HEK293T (cell line): Measurements from ENCODE around the gene FAM20C.

Source experiments
- ARNT ChIP-seq: fragments of 450-650 bp; IDR thresholded peaks from 2 replicates; pipeline ENCODE4 v1.6.1; 2017; ENCODE audit warnings: mild to moderate bottlenecking
- BHLHE40 ChIP-seq: fragments of 450-650 bp; IDR thresholded peaks from 2 replicates; pipeline ENCODE4 v1.6.1; 2016; ENCODE audit warnings: mild to moderate bottlenecking, moderate library complexity, borderline replicate concordance
- CTBP1 ChIP-seq: fragments of 450-650 bp; IDR thresholded peaks from 2 replicates; pipeline ENCODE4 v1.6.1; 2016; ENCODE audit warnings: borderline replicate concordance
- FOXA1 ChIP-seq: fragments of 450-650 bp; IDR thresholded peaks from 2 replicates; pipeline ENCODE4 v1.6.1; 2016; ENCODE audit warnings: mild to moderate bottlenecking
- FOXK2 ChIP-seq: fragments of 450-650 bp; IDR thresholded peaks from 2 replicates; pipeline ENCODE4 v1.6.1; 2016; ENCODE audit warnings: mild to moderate bottlenecking
- FOXM1 ChIP-seq: fragments of 450-650 bp; IDR thresholded peaks from 2 replicates; pipeline ENCODE4 v1.6.1; 2017; ENCODE audit warnings: mild to moderate bottlenecking, borderline replicate concordance
- HDGF ChIP-seq: fragments of 450-650 bp; IDR thresholded peaks from 2 replicates; pipeline ENCODE4 v1.6.1; 2017; ENCODE audit warnings: antibody characterized with exemption, borderline replicate concordance
- LEF1 ChIP-seq: fragments of 450-650 bp; IDR thresholded peaks from 2 replicates; pipeline ENCODE4 v1.6.1; 2017; ENCODE audit warnings: mild to moderate bottlenecking, borderline replicate concordance
- NFRKB ChIP-seq: fragments of 450-650 bp; IDR thresholded peaks from 2 replicates; pipeline ENCODE4 v1.6.1; 2016; ENCODE audit warnings: mild to moderate bottlenecking, moderate library complexity
- SP1 ChIP-seq: fragments of 450-650 bp; IDR thresholded peaks from 2 replicates; pipeline ENCODE4 v1.6.1; 2017
- SUZ12 ChIP-seq: fragments of 450-650 bp; IDR thresholded peaks from 2 replicates; pipeline ENCODE4 v1.6.1; 2016; ENCODE audit warnings: mild to moderate bottlenecking
- TARDBP ChIP-seq: fragments of 450-650 bp; IDR thresholded peaks from 2 replicates; pipeline ENCODE4 v1.6.1; 2016
- ZNF384 ChIP-seq: fragments of 450-650 bp; IDR thresholded peaks from 2 replicates; pipeline ENCODE4 v1.6.1; 2016

- TF ChIP-seq FOXK2 (no peak), NFRKB (no peak), BHLHE40 (no peak), FOXM1 (no peak), SP1 (no peak), HDGF (no peak), SUZ12 (no peak), FOXA1 (no peak), ARNT (no peak), LEF1 (no peak), ZNF384 (no peak), TARDBP (no peak), CTBP1 (no peak)
These were observed 7.9 kb downstream of the FAM20C start for GRCh38 chr7:200290-200689.
